GM12875 (cell line): ENCODE results near the gene LTBP3.

ENCODE experiments used
- H3K4me3 ChIP-seq: one replicate; pipeline ENCODE4 v1.5.1; 2011; ENCODE audit warnings: low read depth, low read length, control low read depth
- CTCF ChIP-seq: IDR thresholded peaks from 2 replicates; pipeline ENCODE4 v1.5.1; 2011; ENCODE audit warnings: low read depth, mild to moderate bottlenecking, control low read depth, inconsistent platforms, low read length, moderate library complexity, borderline replicate concordance; ENCODE audit not compliant: insufficient read depth

LTBP3 gene

GRCh38 chr11:65580031-65580692 lies 22.0 kb upstream of the LTBP3 start:
- no peak for TF ChIP-seq CTCF
- no peak overlapping the region for H3K4me3 ChIP-seq

GRCh38 chr11:65579291-65579690 lies 21.1 kb upstream of the LTBP3 start:
- H3K4me3 ChIP-seq = no peak overlapping the region
- no peak for TF ChIP-seq CTCF

GRCh38 chr11:65578667-65579066 lies 20.5 kb upstream of the LTBP3 start:
- TF ChIP-seq CTCF = no peak

GRCh38 chr11:65578134-65578533 lies 20.0 kb upstream of the LTBP3 start:
- peak overlapping the region; percentile 81 for H3K4me3 ChIP-seq
- no peak for TF ChIP-seq CTCF

More at GRCh38 chr11:65578667-65579066, 20.5 kb upstream of the LTBP3 start:
- H3K4me3 ChIP-seq = no peak overlapping the region

GRCh38 chr11:65577756-65578109 lies 19.6 kb upstream of the LTBP3 start:
- H3K4me3 ChIP-seq = peak overlapping the region; percentile 81
- no peak for TF ChIP-seq CTCF

GRCh38 chr11:65576867-65577755 lies 19.0 kb upstream of the LTBP3 start:
- TF ChIP-seq CTCF = no peak
- H3K4me3 ChIP-seq = peak overlapping the region; percentile 81

- peak overlapping the region; percentile 81 for H3K4me3 ChIP-seq
- TF ChIP-seq CTCF = no peak
These were observed 18.2 kb upstream of the LTBP3 start for GRCh38 chr11:65576232-65576866.
